Uterus (tissue), 4 donors: ENCODE data around the gene APOBEC3A. TPM values are rescaled to one million over a fixed set of nuclear protein-coding genes. Genes with fewer than 3 reads are reported as not detected.

Experiments
- DNase-seq, 2 donors: peaks; one replicate each; pipeline ENCODE4 v3.0.0-alpha.2; 2019 to 2020
- H3K27ac ChIP-seq, 2 donors: fragments of 200-600 bp; sonication (generic); 1 replicate in 1 of 2; 2 replicates in 1 of 2; pipeline ENCODE4 v1.5.1; 2016 to 2018
- H3K27me3 ChIP-seq, 2 donors: fragments of 200-600 bp; sonication (generic); one replicate each; pipeline ENCODE4 v1.5.1; 2018 to 2019; ENCODE audit warnings: control low read depth in 1 of 2
- H3K36me3 ChIP-seq, 2 donors: fragments of 200-600 bp; sonication (generic); one replicate each; pipeline ENCODE4 v1.5.1; 2019; ENCODE audit warnings: control low read depth in 1 of 2
- H3K4me1 ChIP-seq, 2 donors: fragments of 200-600 bp; sonication (generic); one replicate each; pipeline ENCODE4 v1.5.1; 2018 to 2019; ENCODE audit warnings: control low read depth in 1 of 2
- H3K4me3 ChIP-seq, 2 donors: fragments of 200-600 bp; sonication (generic); 1 replicate in 1 of 2; 2 replicates in 1 of 2; pipeline ENCODE4 v1.5.1; 2018 to 2019; ENCODE audit warnings: mild to moderate bottlenecking in 1 of 2
- H3K9me3 ChIP-seq, 2 donors: fragments of 200-600 bp; sonication (generic); one replicate each; pipeline ENCODE4 v1.5.1; 2019; ENCODE audit warnings: control low read depth in 1 of 2
- POLR2A ChIP-seq, 2 donors: fragments of 450-650 bp; IDR thresholded peaks; one replicate each; pipeline ENCODE4 v1.6.1; 2016; ENCODE audit warnings: antibody characterized with exemption in 2 of 2, mild to moderate bottlenecking in 1 of 2, moderate library complexity in 1 of 2
- intact Hi-C: fragments of 100-400 bp; cut with DNase I; formaldehyde crosslinking; loops from one replicate; pipeline ENCODE4 v1.15.1; 2023; ENCODE audit warnings: low total_unique reads
- total RNA-seq, 4 donors: library from RNA; depleted of rRNA in 3 of 4; stranded (reverse); fragments of >200 nt in 3 of 4; gene quantifications; one replicate each; pipeline versions ENCODE4 v1.1.0 to v1.2.4, GENCODE V29; 2014 to 2023
- TF ChIP-seq, protein P1 (sequence below), 4 experiments: fragments of 200-600 bp in 2 of 4; fragments of 450-650 bp in 2 of 4; sonication (generic) in 2 of 4; IDR thresholded peaks; one replicate each; pipeline ENCODE4 v1.5.1; 2016 to 2019; ENCODE audit warnings: antibody characterized with exemption in 4 of 4, mild to moderate bottlenecking in 2 of 4, moderate library complexity in 1 of 4
- donor health status: DM: yes; HTN: yes; CAD: no.

APOBEC3A gene
- total RNA-seq, 4 donors from 2014 or later, result not detected

- H3K27me3 ChIP-seq, result no peaks in the 10 kb centered on the region
Measured at GRCh38 chr22:38950527-38951295, 6.7 kb upstream of the APOBEC3A start.

DNA sequence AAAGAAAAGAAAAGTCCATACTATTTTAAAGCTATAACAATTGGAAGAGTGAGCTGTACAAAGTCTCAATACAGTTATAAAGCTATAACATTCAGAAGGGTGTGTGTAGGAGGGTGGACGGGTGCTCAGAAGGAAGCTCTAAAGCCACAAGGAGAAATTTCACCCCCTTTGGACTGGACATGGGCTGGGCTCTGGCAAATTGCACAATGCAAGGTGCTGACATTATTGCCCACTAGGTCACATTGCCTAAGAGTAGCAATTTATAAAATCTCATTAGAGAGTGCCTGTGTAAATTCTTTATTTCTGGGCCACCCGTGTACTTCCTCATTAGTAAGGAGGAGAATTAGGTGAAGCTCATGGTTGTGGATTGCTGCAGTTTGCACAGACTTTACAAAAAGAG, 5.7 kb upstream of the APOBEC3A start:
- Histone ChIP-seq H3K27me3 (no peaks in the 10 kb centered on the region), H3K4me1 (no peaks in the 10 kb centered on the region), H3K36me3 (no peaks in the 10 kb centered on the region), H3K9me3 (no peaks in the 10 kb centered on the region), H3K4me3 (no peak overlapping the region), H3K27ac (no peak overlapping the region)
- TF ChIP-seq POLR2A (IDR thresholded peaks at IDR 0.05), result no peak
- TF ChIP-seq, protein P1, sequence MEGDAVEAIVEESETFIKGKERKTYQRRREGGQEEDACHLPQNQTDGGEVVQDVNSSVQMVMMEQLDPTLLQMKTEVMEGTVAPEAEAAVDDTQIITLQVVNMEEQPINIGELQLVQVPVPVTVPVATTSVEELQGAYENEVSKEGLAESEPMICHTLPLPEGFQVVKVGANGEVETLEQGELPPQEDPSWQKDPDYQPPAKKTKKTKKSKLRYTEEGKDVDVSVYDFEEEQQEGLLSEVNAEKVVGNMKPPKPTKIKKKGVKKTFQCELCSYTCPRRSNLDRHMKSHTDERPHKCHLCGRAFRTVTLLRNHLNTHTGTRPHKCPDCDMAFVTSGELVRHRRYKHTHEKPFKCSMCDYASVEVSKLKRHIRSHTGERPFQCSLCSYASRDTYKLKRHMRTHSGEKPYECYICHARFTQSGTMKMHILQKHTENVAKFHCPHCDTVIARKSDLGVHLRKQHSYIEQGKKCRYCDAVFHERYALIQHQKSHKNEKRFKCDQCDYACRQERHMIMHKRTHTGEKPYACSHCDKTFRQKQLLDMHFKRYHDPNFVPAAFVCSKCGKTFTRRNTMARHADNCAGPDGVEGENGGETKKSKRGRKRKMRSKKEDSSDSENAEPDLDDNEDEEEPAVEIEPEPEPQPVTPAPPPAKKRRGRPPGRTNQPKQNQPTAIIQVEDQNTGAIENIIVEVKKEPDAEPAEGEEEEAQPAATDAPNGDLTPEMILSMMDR (IDR thresholded peaks at IDR 0.05), result no peak
- intact Hi-C loops, result no loop called here
- DNase-seq, result no peak

More at GRCh38 chr22:38950527-38951295, 6.7 kb upstream of the APOBEC3A start:
- H3K9me3 ChIP-seq, result no peaks in the 10 kb centered on the region
- intact Hi-C loops, result no loop called here
- no peak overlapping the region for H3K4me3 ChIP-seq
- H3K27ac ChIP-seq, result no peak overlapping the region
- DNase-seq, result no peak
- no peaks in the 10 kb centered on the region for H3K4me1 ChIP-seq
- H3K36me3 ChIP-seq, result no peaks in the 10 kb centered on the region
- TF ChIP-seq, protein P1 (IDR thresholded peaks at IDR 0.05), result no peak
- no peak for TF ChIP-seq POLR2A (IDR thresholded peaks at IDR 0.05)

- DNase-seq, result no peak
- Histone ChIP-seq H3K27me3 (no peaks in the 10 kb centered on the region), H3K9me3 (no peaks in the 10 kb centered on the region), H3K4me1 (no peaks in the 10 kb centered on the region), H3K36me3 (no peaks in the 10 kb centered on the region), H3K4me3 (no peak overlapping the region), H3K27ac (no peak overlapping the region)
- intact Hi-C loops, result no loop called here
- TF ChIP-seq, protein P1 (IDR thresholded peaks at IDR 0.05), result no peak
- no peak for TF ChIP-seq POLR2A (IDR thresholded peaks at IDR 0.05)
Measured at GRCh38 chr22:38952281-38952993, 5.0 kb upstream of the APOBEC3A start.

GRCh38 chr22:38953091-38953490, 4.3 kb upstream of the APOBEC3A start:
- TF ChIP-seq POLR2A (IDR thresholded peaks at IDR 0.05), result no peak
- TF ChIP-seq, protein P1 (IDR thresholded peaks at IDR 0.05), result no peak
- no peaks in the 10 kb centered on the region for H3K9me3 ChIP-seq
- H3K27me3 ChIP-seq, result no peaks in the 10 kb centered on the region
- DNase-seq, result no peak
- no peaks in the 10 kb centered on the region for H3K4me1 ChIP-seq
- no peak overlapping the region for H3K27ac ChIP-seq
- intact Hi-C loops, result no loop called here
- H3K36me3 ChIP-seq, result no peaks in the 10 kb centered on the region
- no peak overlapping the region for H3K4me3 ChIP-seq
